ENCODE measurements around the gene STK36.

STK36 gene

GRCh38 chr2:218719457-218719856 lies 47.6 kb downstream of the STK36 start:
- no peak for DNase-seq (ENCODE audit: low spot score)

DNA sequence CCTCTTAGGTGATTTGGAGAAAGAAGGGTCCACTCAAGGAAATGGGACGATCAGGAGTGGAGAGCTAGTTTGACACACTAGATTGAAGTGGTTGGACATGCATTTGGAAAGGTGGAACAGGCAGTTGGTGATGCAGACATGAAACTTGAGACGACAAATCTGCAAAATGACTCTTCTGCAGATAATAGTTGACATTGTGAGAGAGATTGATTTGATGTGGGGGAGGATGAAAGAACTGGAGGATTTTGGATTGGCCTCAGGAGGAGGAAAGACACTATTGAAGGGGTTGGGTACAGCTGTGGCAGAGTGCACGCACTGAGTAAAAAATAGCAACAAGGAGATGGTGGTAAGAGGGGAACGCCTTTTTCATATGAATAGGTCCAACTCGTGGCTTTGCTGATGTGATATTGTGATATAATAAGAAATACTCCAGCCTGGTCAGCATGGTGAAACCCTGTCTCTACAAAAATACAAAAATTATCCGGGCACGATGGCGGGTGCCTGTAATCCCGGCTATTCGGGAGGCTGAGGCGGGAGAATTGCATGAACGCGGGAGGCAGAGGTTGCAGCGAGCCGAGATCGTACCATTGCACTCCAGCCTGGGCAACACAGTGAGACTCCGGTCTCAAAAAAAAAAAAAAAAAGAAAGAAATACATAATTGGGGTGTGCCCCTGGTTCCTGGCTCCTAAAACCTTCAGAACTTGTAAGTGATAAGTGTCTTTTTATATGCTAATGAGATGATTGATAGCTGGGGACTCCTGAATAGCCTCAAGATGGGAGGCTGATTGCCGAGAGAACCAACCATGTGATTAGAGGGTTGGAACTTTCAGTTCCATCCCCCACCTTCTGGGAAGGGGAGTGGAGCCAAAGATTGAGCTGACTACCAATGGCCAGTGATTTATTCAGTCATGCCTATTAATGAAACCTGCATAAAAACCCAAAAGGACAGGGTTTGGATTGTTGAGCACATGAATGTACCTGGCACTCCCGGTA lies 48.5 kb downstream of the STK36 start:
- no peak for DNase-seq (ENCODE audit: low spot score)

- DNase-seq (ENCODE audit: low spot score), result no peak
These were observed 49.6 kb downstream of the STK36 start for GRCh38 chr2:218721488-218721887.

DNA sequence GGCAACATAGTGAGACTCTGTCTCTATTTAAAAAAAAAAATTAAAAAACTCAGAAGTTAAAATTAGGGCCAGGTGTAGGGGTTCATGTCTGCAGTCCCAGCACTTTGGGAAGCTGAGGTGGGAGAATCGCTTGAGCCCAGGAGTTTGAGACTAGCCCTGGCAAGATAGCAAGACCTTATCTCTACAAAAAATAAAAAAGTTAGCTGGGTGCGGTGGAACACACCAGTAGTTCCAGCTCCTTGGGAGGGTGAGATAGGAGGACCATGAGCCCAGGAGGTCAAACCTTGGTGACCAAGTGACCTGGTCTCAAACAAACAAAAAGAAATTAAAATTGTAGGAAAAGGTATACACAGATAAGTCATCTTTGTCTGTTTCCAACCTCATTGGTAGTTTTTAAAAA lies 50.0 kb downstream of the STK36 start:
- DNase-seq (ENCODE audit: low spot score), result no peak

DNA sequence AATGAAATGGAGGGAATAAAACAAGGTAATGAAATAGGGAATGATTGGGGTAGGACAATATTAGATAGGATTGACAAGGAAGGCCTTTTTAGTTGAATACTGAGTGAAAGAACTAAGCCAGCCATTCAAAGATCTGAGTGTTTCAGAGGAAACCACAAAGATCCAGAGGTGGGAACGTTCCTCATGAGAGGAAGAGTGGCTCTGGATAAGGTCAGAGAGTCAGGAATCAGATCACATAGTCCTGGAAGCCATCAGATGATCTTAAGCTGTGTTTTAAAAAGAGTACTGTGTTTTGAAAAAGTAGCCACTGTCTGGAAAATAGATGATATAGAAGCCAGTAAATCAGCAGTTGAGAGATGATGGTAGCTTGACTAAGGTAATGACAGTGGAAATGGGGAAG lies 50.5 kb downstream of the STK36 start:
- no peak for DNase-seq (ENCODE audit: low spot score)

DNA sequence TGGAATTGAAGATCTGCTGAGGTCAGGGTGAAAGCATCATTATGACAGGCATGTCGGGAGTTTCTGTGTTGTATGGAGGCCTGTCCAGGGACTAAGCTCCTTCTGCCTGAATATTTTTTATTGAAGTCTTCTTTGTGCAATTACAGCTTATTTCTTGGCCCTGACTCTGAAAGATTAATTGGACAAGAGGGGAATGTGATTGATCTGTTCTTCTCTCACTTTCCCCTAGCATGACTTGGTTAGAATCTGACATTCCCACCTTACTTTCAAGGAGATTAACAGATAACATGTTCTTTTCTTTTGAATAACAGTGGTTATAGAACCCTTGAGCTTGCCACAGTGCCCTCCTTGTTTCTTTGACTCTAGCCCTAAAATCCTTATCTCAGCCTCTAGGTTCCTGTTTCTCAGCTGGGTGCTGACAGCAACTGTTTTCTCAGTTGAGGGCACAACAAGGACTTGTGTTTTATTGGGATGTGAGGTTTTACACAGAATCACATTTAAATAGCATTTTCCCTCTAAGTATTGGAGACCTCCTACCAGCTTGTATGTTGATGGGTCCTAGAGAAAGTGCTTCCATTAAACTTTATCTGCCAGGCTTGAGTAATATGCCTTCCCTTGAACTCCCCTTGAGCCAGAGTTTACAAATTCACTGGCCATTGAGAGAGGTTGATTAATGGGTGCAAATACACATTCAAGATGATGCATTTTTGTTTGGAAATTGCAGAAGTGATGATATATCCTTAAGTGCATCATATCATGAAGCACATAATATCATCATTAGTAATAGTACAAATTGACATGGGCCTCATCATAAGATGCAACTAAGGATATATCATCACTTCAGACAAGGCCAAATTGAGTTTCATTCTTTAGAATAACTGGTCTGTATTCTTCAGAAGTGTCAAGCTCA lies 51.2 kb downstream of the STK36 start:
- DNase-seq (ENCODE audit: low spot score), result no peak

DNA sequence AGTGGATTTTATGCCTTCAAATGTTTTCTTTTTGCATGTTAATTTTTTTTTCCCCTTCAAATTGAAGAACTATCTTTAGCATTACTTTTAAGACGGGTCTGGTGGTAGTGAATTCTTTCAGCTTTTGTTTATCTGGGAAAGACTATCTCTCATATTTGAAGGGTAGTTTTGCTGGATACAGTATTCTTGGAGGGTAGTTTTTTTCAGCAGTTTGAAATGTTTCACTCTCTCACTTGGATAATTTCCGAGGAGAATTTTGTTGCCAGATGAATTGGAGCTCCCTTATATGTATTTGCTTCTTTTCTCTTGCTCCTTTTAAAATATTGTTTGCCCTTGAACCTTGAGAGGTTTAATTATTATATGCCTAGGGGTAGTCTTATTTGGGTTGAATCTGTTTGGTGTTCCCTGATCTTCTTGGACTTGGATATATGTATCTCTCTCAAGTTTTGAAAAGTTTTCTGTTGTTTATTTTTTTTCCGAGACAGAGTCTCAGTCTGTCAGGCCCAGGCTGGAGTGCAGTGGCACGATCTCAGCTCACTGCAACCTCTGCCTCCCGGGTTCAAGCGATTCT lies 54.2 kb downstream of the STK36 start:
- no peak for DNase-seq (ENCODE audit: low spot score)

GRCh38 chr2:218727502-218728165 lies 55.7 kb downstream of the STK36 start:
- peak; percentile 40 for DNase-seq (ENCODE audit: low spot score)

- DNase-seq (ENCODE audit: low spot score), result no peak
These were observed 57.8 kb downstream of the STK36 start for GRCh38 chr2:218729640-218730039.

GRCh38 chr2:218732052-218732760 lies 60.3 kb downstream of the STK36 start:
- DNase-seq (ENCODE audit: low spot score), result no peak

GRCh38 chr2:218732761-218733158 lies 60.9 kb downstream of the STK36 start:
- no peak for DNase-seq (ENCODE audit: low spot score)

GRCh38 chr2:218733171-218734021 lies 61.5 kb downstream of the STK36 start:
- DNase-seq (ENCODE audit: low spot score), result no peak

GRCh38 chr2:218734190-218734975 lies 62.5 kb downstream of the STK36 start:
- DNase-seq (ENCODE audit: low spot score), result no peak

GRCh38 chr2:218736531-218736930 lies 64.6 kb downstream of the STK36 start:
- no peak for DNase-seq (ENCODE audit: low spot score)

GRCh38 chr2:218743068-218743467 lies 71.2 kb downstream of the STK36 start:
- no peak for DNase-seq (ENCODE audit: low spot score)

DNA sequence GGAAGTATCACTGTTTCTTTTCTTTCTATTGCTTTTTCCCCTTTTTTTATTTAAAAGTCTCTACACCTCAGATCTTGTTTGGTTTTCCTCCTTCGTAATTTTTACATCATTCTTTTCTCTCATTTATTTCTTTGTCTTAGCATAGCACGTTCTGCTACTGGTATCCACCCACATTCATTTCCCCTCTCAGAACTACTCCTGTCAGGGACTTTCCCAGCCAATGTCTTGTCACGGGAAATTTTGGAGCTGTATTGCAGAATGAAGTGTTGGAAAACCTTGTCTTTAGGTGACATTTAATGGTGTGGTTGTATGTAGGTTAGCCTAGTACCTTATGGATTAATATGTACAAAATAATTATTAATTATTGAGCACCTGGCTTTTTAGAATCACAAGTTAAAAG lies 72.7 kb downstream of the STK36 start:
- no peak for DNase-seq (ENCODE audit: low spot score)

- DNase-seq (ENCODE audit: low spot score), result no peak
These were observed 73.3 kb downstream of the STK36 start for GRCh38 chr2:218745160-218745558.

- DNase-seq (ENCODE audit: low spot score), result no peak
These were observed 73.9 kb downstream of the STK36 start for GRCh38 chr2:218745559-218746469.

GRCh38 chr2:218746470-218746795 lies 74.5 kb downstream of the STK36 start:
- DNase-seq (ENCODE audit: low spot score), result no peak

Data from SW480 (cell line).